ENCODE results near the gene ANKRD7. TPM values are rescaled to one million over a fixed set of nuclear protein-coding genes. Genes with fewer than 3 reads are reported as not detected.

The ANKRD7 gene
- total RNA-seq, 4 donors from 2014 or later: 0.57 to 1.2 (median 0.90) TPM

DNA sequence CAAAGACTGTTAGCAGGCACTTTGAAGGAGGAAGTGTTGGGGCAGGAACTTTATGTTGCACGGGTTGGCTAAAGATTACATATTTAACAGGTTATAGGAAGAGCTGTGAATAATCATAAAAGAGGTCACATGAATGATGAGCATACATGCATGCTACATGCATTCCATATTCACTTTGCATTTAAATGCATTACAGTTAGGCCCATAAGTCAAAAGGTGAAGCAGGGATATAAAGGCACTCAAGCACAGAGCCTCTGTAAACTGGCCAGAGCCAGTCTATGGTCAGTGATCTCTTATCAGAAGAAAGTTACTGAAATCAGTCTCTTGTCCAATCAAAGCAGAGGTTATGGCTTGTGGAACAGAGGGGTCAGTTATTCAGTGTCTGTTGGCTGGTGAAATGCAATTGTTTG is 7.3 kb upstream of the ANKRD7 start:
- intact Hi-C loops (cut with DNase I): no loop called here
- WGBS: 73% methylated on average over 1 of the region's 1 CpG
- Histone ChIP-seq H3K27me3 (no peaks in the 10 kb centered on the region), H3K36me3 (no peaks in the 10 kb centered on the region), H3K4me1 (peaks cover 0 to 15% (median 11%) of the 10 kb centered on the region in 4 donors), H3K27ac (replicated peaks in 1 of 4) (no peak overlapping the region), H3K4me3 (no peak overlapping the region), H3K9me3 (no peaks in the 10 kb centered on the region)
- DNase-seq (ENCODE audit: extremely low spot score): no peak
- no peak for TF ChIP-seq POLR2A (IDR thresholded peaks at IDR 0.05; ENCODE audit: low read depth)
- no peak for TF ChIP-seq EP300 (IDR thresholded peaks at IDR 0.05)
- TF ChIP-seq CTCF (IDR thresholded peaks at IDR 0.05): no peak
- TF ChIP-seq POLR2AphosphoS5 (IDR thresholded peaks at IDR 0.05): no peak

GRCh38 chr7:118218413-118219156 is 5.9 kb upstream of the ANKRD7 start:
- no peak overlapping the region for H3K27ac ChIP-seq (replicated peaks in 1 of 4)
- DNase-seq (ENCODE audit: extremely low spot score): no peak
- no peaks in the 10 kb centered on the region for H3K36me3 ChIP-seq
- H3K27me3 ChIP-seq: no peaks in the 10 kb centered on the region
- H3K9me3 ChIP-seq: no peaks in the 10 kb centered on the region
- intact Hi-C loops (cut with DNase I): no loop called here
- 79% methylated on average over 8 of the region's 8 CpGs for WGBS
- peaks cover 0 to 15% (median 9%) of the 10 kb centered on the region in 4 donors for H3K4me1 ChIP-seq
- H3K4me3 ChIP-seq: no peak overlapping the region
- TF ChIP-seq EP300 (IDR thresholded peaks at IDR 0.05) (no peak), POLR2A (IDR thresholded peaks at IDR 0.05; ENCODE audit: low read depth) (no peak), POLR2AphosphoS5 (IDR thresholded peaks at IDR 0.05) (no peak), CTCF (IDR thresholded peaks at IDR 0.05) (no peak)

GRCh38 chr7:118219157-118219512 is 5.4 kb upstream of the ANKRD7 start:
- Histone ChIP-seq H3K4me1 (peaks cover 0 to 10% (median 3%) of the 10 kb centered on the region in 4 donors), H3K36me3 (no peaks in the 10 kb centered on the region), H3K4me3 (no peak overlapping the region), H3K27me3 (no peaks in the 10 kb centered on the region), H3K27ac (replicated peaks in 1 of 4) (no peak overlapping the region), H3K9me3 (no peaks in the 10 kb centered on the region)
- DNase-seq (ENCODE audit: extremely low spot score): no peak
- TF ChIP-seq CTCF (IDR thresholded peaks at IDR 0.05): no peak
- TF ChIP-seq POLR2AphosphoS5 (IDR thresholded peaks at IDR 0.05): no peak
- no peak for TF ChIP-seq EP300 (IDR thresholded peaks at IDR 0.05)
- TF ChIP-seq POLR2A (IDR thresholded peaks at IDR 0.05; ENCODE audit: low read depth): no peak
- intact Hi-C loops (cut with DNase I): no loop called here
- 95% methylated on average over 3 of the region's 3 CpGs for WGBS

GRCh38 chr7:118220583-118220982 is 3.9 kb upstream of the ANKRD7 start:
- Histone ChIP-seq H3K36me3 (no peaks in the 10 kb centered on the region), H3K27ac (replicated peaks in 1 of 4) (no peak overlapping the region), H3K9me3 (no peaks in the 10 kb centered on the region), H3K4me1 (no peaks in the 10 kb centered on the region), H3K4me3 (no peak overlapping the region), H3K27me3 (no peaks in the 10 kb centered on the region)
- 54% methylated on average over 3 of the region's 3 CpGs for WGBS
- no peak for DNase-seq (ENCODE audit: extremely low spot score)
- no peak for TF ChIP-seq CTCF (IDR thresholded peaks at IDR 0.05)
- no peak for TF ChIP-seq EP300 (IDR thresholded peaks at IDR 0.05)
- TF ChIP-seq POLR2AphosphoS5 (IDR thresholded peaks at IDR 0.05): no peak
- TF ChIP-seq POLR2A (IDR thresholded peaks at IDR 0.05; ENCODE audit: low read depth): no peak
- intact Hi-C loops (cut with DNase I): no loop called here

DNA sequence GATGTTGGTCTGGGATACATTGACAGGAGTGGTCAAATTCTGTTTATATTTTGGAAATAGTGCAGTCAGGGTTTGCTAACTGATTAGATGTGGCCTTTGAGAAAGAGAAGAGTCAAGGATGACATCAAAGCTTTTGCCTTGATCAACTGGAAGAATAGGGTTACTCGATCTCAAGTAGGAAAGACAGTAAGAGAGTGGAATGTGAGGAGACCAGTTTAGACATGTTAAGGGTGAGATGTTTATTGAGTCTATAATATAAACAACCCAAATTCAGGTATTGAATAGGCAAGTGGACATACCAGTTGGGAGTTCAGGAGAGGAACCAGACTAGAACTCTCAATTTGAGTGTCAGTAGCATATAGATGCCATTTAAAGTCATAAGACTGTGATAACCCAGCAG is 1.9 kb upstream of the ANKRD7 start:
- no peaks in the 10 kb centered on the region for H3K4me1 ChIP-seq
- H3K9me3 ChIP-seq: no peaks in the 10 kb centered on the region
- no peak overlapping the region for H3K27ac ChIP-seq (replicated peaks in 1 of 4)
- WGBS: 95% methylated on average over 1 of the region's 1 CpG
- H3K36me3 ChIP-seq: no peaks in the 10 kb centered on the region
- TF ChIP-seq POLR2A (IDR thresholded peaks at IDR 0.05; ENCODE audit: low read depth) (no peak), CTCF (IDR thresholded peaks at IDR 0.05) (no peak), POLR2AphosphoS5 (IDR thresholded peaks at IDR 0.05) (no peak), EP300 (IDR thresholded peaks at IDR 0.05) (no peak)
- intact Hi-C loops (cut with DNase I): no loop called here
- no peaks in the 10 kb centered on the region for H3K27me3 ChIP-seq
- no peak for DNase-seq (ENCODE audit: extremely low spot score)
- no peak overlapping the region for H3K4me3 ChIP-seq

All from esophagus muscularis mucosa (tissue), 4 donors.